IgD-negative memory B cell (primary cell): ENCODE results near the gene WDR12. TPM values are rescaled to one million over a fixed set of nuclear protein-coding genes. Genes with fewer than 3 reads are reported as not detected.
"Not testable (repeated sequence)": the region's sequence is repeated elsewhere in the genome, so short reads cannot be mapped to it uniquely, and the experiment has no call there.

Experiments used
- H3K27ac Mint-ChIP-seq, 3 donors: one replicate each; pipeline ENCODE4 v1.8.0; 2020 to 2022; ENCODE audit warnings: mild to moderate bottlenecking in 3 of 3, mixed read lengths in 3 of 3, moderate library complexity in 1 of 3
- H3K27me3 Mint-ChIP-seq: one replicate; pipeline ENCODE4 v1.8.0; 2021; ENCODE audit warnings: mixed read lengths
- H3K36me3 Mint-ChIP-seq: one replicate; pipeline ENCODE4 v1.8.0; 2020; ENCODE audit warnings: mild to moderate bottlenecking, mixed read lengths
- H3K4me1 Mint-ChIP-seq, 3 donors: one replicate each; pipeline ENCODE4 v1.8.0; 2020 to 2022; ENCODE audit warnings: mixed read lengths in 3 of 3, mild to moderate bottlenecking in 1 of 3
- H3K4me3 Mint-ChIP-seq, 4 donors: one replicate each; pipeline ENCODE4 v1.8.0; 2020 to 2022; ENCODE audit warnings: mild to moderate bottlenecking in 4 of 4, mixed read lengths in 4 of 4, moderate library complexity in 3 of 4
- H3K9me3 Mint-ChIP-seq, 3 donors: one replicate each; pipeline ENCODE4 v1.8.0; 2020 to 2021; ENCODE audit warnings: mixed read lengths in 3 of 3, mild to moderate bottlenecking in 1 of 3
- polyA plus RNA-seq: library from polyadenylated mRNA; unstranded; fragments of 300-500 nt; fragmentation: Illumina TruSeq; gene quantifications from one replicate; pipeline ENCODE4 v1.2.3, GENCODE V29; 2021

The WDR12 gene
- polyA plus RNA-seq, 1 donor from 2014 or later, result 16.6 TPM

GRCh38 chr2:202912342-202913201 lies 1.1 kb upstream of the WDR12 start:
- not testable (repeated sequence) for H3K36me3 Mint-ChIP-seq, H3K9me3 Mint-ChIP-seq, H3K27me3 Mint-ChIP-seq
- Mint-ChIP-seq H3K4me3 (peak overlapping the region; percentile 96 to 99 (median 98)), H3K4me1 (peaks cover 9 to 26% (median 17%) of the 10 kb centered on the region in 3 donors), H3K27ac (peak overlapping the region; percentile 93 to 99 (median 96))

GRCh38 chr2:202911203-202911511 lies 316 bp downstream of the WDR12 start:
- peak overlapping the region; percentile 77 to 99 (median 96) for H3K27ac Mint-ChIP-seq

GRCh38 chr2:202910698-202911097 lies 775 bp downstream of the WDR12 start:
- no peaks in the 10 kb centered on the region for H3K27me3 Mint-ChIP-seq
- peaks cover under 1% of the 10 kb centered on the region for H3K36me3 Mint-ChIP-seq
- H3K9me3 Mint-ChIP-seq, result peaks cover 0 to under 1% (median under 1%) of the 10 kb centered on the region in 3 donors
- peak overlapping the region in 1 of 3 donors; percentile 96 for H3K27ac Mint-ChIP-seq
- peaks cover 9 to 26% (median 17%) of the 10 kb centered on the region in 3 donors for H3K4me1 Mint-ChIP-seq
- peak overlapping the region; percentile 96 to 99 (median 98) for H3K4me3 Mint-ChIP-seq

More at GRCh38 chr2:202911203-202911511, 316 bp downstream of the WDR12 start:
- H3K36me3 Mint-ChIP-seq, result no peaks in the 10 kb centered on the region
- peaks cover 9 to 26% (median 17%) of the 10 kb centered on the region in 3 donors for H3K4me1 Mint-ChIP-seq
- H3K4me3 Mint-ChIP-seq, result peak overlapping the region; percentile 96 to 99 (median 98)
- no peaks in the 10 kb centered on the region for H3K9me3 Mint-ChIP-seq
- H3K27me3 Mint-ChIP-seq, result no peaks in the 10 kb centered on the region

GRCh38 chr2:202910250-202910649 lies 1.2 kb downstream of the WDR12 start:
- H3K27ac Mint-ChIP-seq, H3K9me3 Mint-ChIP-seq, H3K27me3 Mint-ChIP-seq, H3K36me3 Mint-ChIP-seq: not testable (repeated sequence)
- H3K4me3 Mint-ChIP-seq, result peak overlapping the region in 3 of 4 donors; percentile 74 to 99 (median 98)
- peaks cover 9 to 26% (median 17%) of the 10 kb centered on the region in 3 donors for H3K4me1 Mint-ChIP-seq

GRCh38 chr2:202909394-202910192 lies 1.9 kb downstream of the WDR12 start:
- Mint-ChIP-seq H3K36me3 (peaks cover 6% of the 10 kb centered on the region), H3K27ac (peak overlapping the region in 1 of 3 donors; percentile 54), H3K4me3 (peak overlapping the region in 2 of 4 donors; percentile 39 to 74), H3K27me3 (no peaks in the 10 kb centered on the region), H3K4me1 (peaks cover 9 to 28% (median 18%) of the 10 kb centered on the region in 3 donors), H3K9me3 (peaks cover 0 to 4% (median 3%) of the 10 kb centered on the region in 3 donors)

- H3K36me3 Mint-ChIP-seq, result peaks cover 9% of the 10 kb centered on the region
- no peaks in the 10 kb centered on the region for H3K27me3 Mint-ChIP-seq
- peak overlapping the region in 1 of 4 donors; percentile 74 for H3K4me3 Mint-ChIP-seq
- peaks cover 13 to 29% (median 20%) of the 10 kb centered on the region in 3 donors for H3K4me1 Mint-ChIP-seq
- H3K9me3 Mint-ChIP-seq, result peaks cover 0 to 4% (median 3%) of the 10 kb centered on the region in 3 donors
- H3K27ac Mint-ChIP-seq, result peak overlapping the region in 1 of 3 donors; percentile 49
Observed at GRCh38 chr2:202908186-202908585, 3.3 kb downstream of the WDR12 start.

- H3K27ac Mint-ChIP-seq, H3K27me3 Mint-ChIP-seq, H3K9me3 Mint-ChIP-seq: not testable (repeated sequence)
- Mint-ChIP-seq H3K4me3 (peak overlapping the region in 1 of 4 donors; percentile 72), H3K4me1 (peaks cover 7 to 17% (median 15%) of the 10 kb centered on the region in 3 donors), H3K36me3 (peaks cover 12% of the 10 kb centered on the region)
Observed at GRCh38 chr2:202905507-202905906, 6.0 kb downstream of the WDR12 start.

GRCh38 chr2:202885190-202885589 lies 26.3 kb downstream of the WDR12 start:
- Mint-ChIP-seq H3K4me1 (no peaks in the 10 kb centered on the region), H3K9me3 (no peaks in the 10 kb centered on the region), H3K27me3 (no peaks in the 10 kb centered on the region), H3K4me3 (no peak overlapping the region), H3K27ac (no peak overlapping the region), H3K36me3 (peaks cover 4% of the 10 kb centered on the region)

- no peaks in the 10 kb centered on the region for H3K27me3 Mint-ChIP-seq
- no peak overlapping the region for H3K27ac Mint-ChIP-seq
- H3K4me3 Mint-ChIP-seq, result no peak overlapping the region
- peaks cover 4% of the 10 kb centered on the region for H3K36me3 Mint-ChIP-seq
- H3K4me1 Mint-ChIP-seq, result no peaks in the 10 kb centered on the region
- no peaks in the 10 kb centered on the region for H3K9me3 Mint-ChIP-seq
Observed at GRCh38 chr2:202883987-202884675, 27.3 kb downstream of the WDR12 start.

GRCh38 chr2:202881570-202881969 lies 29.9 kb downstream of the WDR12 start:
- Mint-ChIP-seq H3K36me3 (peaks cover 4% of the 10 kb centered on the region), H3K4me1 (no peaks in the 10 kb centered on the region), H3K27me3 (no peaks in the 10 kb centered on the region), H3K9me3 (no peaks in the 10 kb centered on the region), H3K27ac (no peak overlapping the region), H3K4me3 (no peak overlapping the region)

- Mint-ChIP-seq H3K4me3 (no peak overlapping the region), H3K27me3 (no peaks in the 10 kb centered on the region), H3K4me1 (peaks cover 0 to 2% (median 0%) of the 10 kb centered on the region in 3 donors), H3K9me3 (no peaks in the 10 kb centered on the region), H3K36me3 (peaks cover 4% of the 10 kb centered on the region), H3K27ac (no peak overlapping the region)
Observed at GRCh38 chr2:202877699-202878098, 33.8 kb downstream of the WDR12 start.

GRCh38 chr2:202871300-202872141 lies 40.0 kb downstream of the WDR12 start, which contains the start of gene ICA1L:
Gene ICA1L, minus strand, starts transcription at chr2:202871766. Its CDS starts 42,757 bp downstream, at chr2:202829009.
- peaks cover 0 to 8% (median 4%) of the 10 kb centered on the region in 3 donors for H3K4me1 Mint-ChIP-seq
- peak within 1 kb of the TSS; percentile 92 to 98 (median 97) for H3K4me3 Mint-ChIP-seq
- H3K36me3 Mint-ChIP-seq, result peaks cover 1% of the 10 kb centered on the region
- H3K9me3 Mint-ChIP-seq, result no peaks in the 10 kb centered on the region
- H3K27ac Mint-ChIP-seq, result peak within 1 kb of the TSS; percentile 33 to 92 (median 75)
- H3K27me3 Mint-ChIP-seq, result no peaks in the 10 kb centered on the region

- Mint-ChIP-seq H3K4me3 (peak overlapping the region; percentile 92 to 98 (median 97)), H3K9me3 (no peaks in the 10 kb centered on the region), H3K4me1 (peaks cover 0 to 8% (median 4%) of the 10 kb centered on the region in 3 donors), H3K27ac (peak overlapping the region; percentile 33 to 92 (median 75)), H3K27me3 (no peaks in the 10 kb centered on the region), H3K36me3 (peaks cover 1% of the 10 kb centered on the region)
Observed at GRCh38 chr2:202870431-202871299, 40.8 kb downstream of the WDR12 start.
